HL-60 (cell line): ENCODE data around the gene VASN.

Experiments used
- CTCF ChIP-seq: IDR thresholded peaks from one replicate; pipeline ENCODE4 v1.5.1; 2011; ENCODE audit warnings: low read length, control low read depth, inconsistent platforms; ENCODE audit not compliant: insufficient read depth
- POLR2AphosphoS5 ChIP-seq: IDR thresholded peaks from 2 replicates; pipeline ENCODE4 v1.6.1; 2012; ENCODE audit warnings: low read depth
- SPI1 ChIP-seq: IDR thresholded peaks from 2 replicates; pipeline ENCODE4 v1.6.1; 2012; ENCODE audit warnings: low read depth, mild to moderate bottlenecking, borderline replicate concordance
- TF ChIP-seq, protein P1 (sequence below): IDR thresholded peaks from 2 replicates; pipeline ENCODE4 v1.6.1; 2012; ENCODE audit warnings: low read depth; ENCODE audit not compliant: insufficient replicate concordance

GRCh38 chr16:4411684-4412083 lies 40.0 kb downstream of the VASN start:
- TF ChIP-seq CTCF (no peak), SPI1 (no peak), POLR2AphosphoS5 (no peak)
- TF ChIP-seq, protein P1, sequence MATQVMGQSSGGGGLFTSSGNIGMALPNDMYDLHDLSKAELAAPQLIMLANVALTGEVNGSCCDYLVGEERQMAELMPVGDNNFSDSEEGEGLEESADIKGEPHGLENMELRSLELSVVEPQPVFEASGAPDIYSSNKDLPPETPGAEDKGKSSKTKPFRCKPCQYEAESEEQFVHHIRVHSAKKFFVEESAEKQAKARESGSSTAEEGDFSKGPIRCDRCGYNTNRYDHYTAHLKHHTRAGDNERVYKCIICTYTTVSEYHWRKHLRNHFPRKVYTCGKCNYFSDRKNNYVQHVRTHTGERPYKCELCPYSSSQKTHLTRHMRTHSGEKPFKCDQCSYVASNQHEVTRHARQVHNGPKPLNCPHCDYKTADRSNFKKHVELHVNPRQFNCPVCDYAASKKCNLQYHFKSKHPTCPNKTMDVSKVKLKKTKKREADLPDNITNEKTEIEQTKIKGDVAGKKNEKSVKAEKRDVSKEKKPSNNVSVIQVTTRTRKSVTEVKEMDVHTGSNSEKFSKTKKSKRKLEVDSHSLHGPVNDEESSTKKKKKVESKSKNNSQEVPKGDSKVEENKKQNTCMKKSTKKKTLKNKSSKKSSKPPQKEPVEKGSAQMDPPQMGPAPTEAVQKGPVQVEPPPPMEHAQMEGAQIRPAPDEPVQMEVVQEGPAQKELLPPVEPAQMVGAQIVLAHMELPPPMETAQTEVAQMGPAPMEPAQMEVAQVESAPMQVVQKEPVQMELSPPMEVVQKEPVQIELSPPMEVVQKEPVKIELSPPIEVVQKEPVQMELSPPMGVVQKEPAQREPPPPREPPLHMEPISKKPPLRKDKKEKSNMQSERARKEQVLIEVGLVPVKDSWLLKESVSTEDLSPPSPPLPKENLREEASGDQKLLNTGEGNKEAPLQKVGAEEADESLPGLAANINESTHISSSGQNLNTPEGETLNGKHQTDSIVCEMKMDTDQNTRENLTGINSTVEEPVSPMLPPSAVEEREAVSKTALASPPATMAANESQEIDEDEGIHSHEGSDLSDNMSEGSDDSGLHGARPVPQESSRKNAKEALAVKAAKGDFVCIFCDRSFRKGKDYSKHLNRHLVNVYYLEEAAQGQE, result no peak
